Uterus (tissue), 4 donors: ENCODE results near the gene NTNG1. TPM values are rescaled to one million over a fixed set of nuclear protein-coding genes. Genes with fewer than 3 reads are reported as not detected.
"Not testable (repeated sequence)": the region's sequence is repeated elsewhere in the genome, so short reads cannot be mapped to it uniquely, and the experiment has no call there.

ENCODE experiments used
- DNase-seq, 2 donors: peaks; one replicate each; pipeline ENCODE4 v3.0.0-alpha.2; 2019 to 2020
- H3K27ac ChIP-seq, 2 donors: fragments of 200-600 bp; sonication (generic); 1 replicate in 1 of 2; 2 replicates in 1 of 2; pipeline ENCODE4 v1.5.1; 2016 to 2018
- H3K27me3 ChIP-seq, 2 donors: fragments of 200-600 bp; sonication (generic); one replicate each; pipeline ENCODE4 v1.5.1; 2018 to 2019; ENCODE audit warnings: control low read depth in 1 of 2
- H3K36me3 ChIP-seq, 2 donors: fragments of 200-600 bp; sonication (generic); one replicate each; pipeline ENCODE4 v1.5.1; 2019; ENCODE audit warnings: control low read depth in 1 of 2
- H3K4me1 ChIP-seq, 2 donors: fragments of 200-600 bp; sonication (generic); one replicate each; pipeline ENCODE4 v1.5.1; 2018 to 2019; ENCODE audit warnings: control low read depth in 1 of 2
- H3K4me3 ChIP-seq, 2 donors: fragments of 200-600 bp; sonication (generic); 1 replicate in 1 of 2; 2 replicates in 1 of 2; pipeline ENCODE4 v1.5.1; 2018 to 2019; ENCODE audit warnings: mild to moderate bottlenecking in 1 of 2
- H3K9me3 ChIP-seq, 2 donors: fragments of 200-600 bp; sonication (generic); one replicate each; pipeline ENCODE4 v1.5.1; 2019; ENCODE audit warnings: control low read depth in 1 of 2
- POLR2A ChIP-seq, 2 donors: fragments of 450-650 bp; IDR thresholded peaks; one replicate each; pipeline ENCODE4 v1.6.1; 2016; ENCODE audit warnings: antibody characterized with exemption in 2 of 2, mild to moderate bottlenecking in 1 of 2, moderate library complexity in 1 of 2
- intact Hi-C: fragments of 100-400 bp; cut with DNase I; formaldehyde crosslinking; loops from one replicate; pipeline ENCODE4 v1.15.1; 2023; ENCODE audit warnings: low total_unique reads
- total RNA-seq, 4 donors: library from RNA; depleted of rRNA in 3 of 4; stranded (reverse); fragments of >200 nt in 3 of 4; gene quantifications; one replicate each; pipeline versions ENCODE4 v1.1.0 to v1.2.4, GENCODE V29; 2014 to 2023
- TF ChIP-seq, protein P1 (sequence below), 4 experiments: fragments of 200-600 bp in 2 of 4; fragments of 450-650 bp in 2 of 4; sonication (generic) in 2 of 4; IDR thresholded peaks; one replicate each; pipeline ENCODE4 v1.5.1; 2016 to 2019; ENCODE audit warnings: antibody characterized with exemption in 4 of 4, mild to moderate bottlenecking in 2 of 4, moderate library complexity in 1 of 4
- donor health status: DM: yes; HTN: yes; CAD: no.

NTNG1 gene
- total RNA-seq, 4 donors from 2014 or later = 1.2 to 11.9 TPM; not detected in 2

DNA sequence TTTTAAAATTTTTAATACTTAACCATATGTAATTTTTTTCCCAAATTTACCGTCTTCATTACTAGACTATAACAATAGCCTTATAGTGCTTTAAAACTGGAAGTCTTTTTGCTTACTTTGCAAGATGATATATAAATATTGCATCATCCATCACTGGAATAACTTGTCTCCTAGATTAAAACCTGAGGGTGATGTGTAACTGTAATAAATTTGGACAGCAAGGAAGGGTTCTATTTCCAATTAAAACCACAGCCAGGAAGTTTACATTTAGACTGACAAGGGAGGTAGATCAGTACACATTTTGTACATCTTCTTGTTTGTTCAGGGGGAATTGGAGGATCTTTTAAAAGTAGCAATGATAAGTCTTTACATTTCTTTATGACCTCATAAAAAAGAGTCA is 21.9 kb downstream of the NTNG1 start:
- H3K27me3 ChIP-seq = no peaks in the 10 kb centered on the region
- no peak for TF ChIP-seq POLR2A (IDR thresholded peaks at IDR 0.05)
- TF ChIP-seq, protein P1, sequence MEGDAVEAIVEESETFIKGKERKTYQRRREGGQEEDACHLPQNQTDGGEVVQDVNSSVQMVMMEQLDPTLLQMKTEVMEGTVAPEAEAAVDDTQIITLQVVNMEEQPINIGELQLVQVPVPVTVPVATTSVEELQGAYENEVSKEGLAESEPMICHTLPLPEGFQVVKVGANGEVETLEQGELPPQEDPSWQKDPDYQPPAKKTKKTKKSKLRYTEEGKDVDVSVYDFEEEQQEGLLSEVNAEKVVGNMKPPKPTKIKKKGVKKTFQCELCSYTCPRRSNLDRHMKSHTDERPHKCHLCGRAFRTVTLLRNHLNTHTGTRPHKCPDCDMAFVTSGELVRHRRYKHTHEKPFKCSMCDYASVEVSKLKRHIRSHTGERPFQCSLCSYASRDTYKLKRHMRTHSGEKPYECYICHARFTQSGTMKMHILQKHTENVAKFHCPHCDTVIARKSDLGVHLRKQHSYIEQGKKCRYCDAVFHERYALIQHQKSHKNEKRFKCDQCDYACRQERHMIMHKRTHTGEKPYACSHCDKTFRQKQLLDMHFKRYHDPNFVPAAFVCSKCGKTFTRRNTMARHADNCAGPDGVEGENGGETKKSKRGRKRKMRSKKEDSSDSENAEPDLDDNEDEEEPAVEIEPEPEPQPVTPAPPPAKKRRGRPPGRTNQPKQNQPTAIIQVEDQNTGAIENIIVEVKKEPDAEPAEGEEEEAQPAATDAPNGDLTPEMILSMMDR (IDR thresholded peaks at IDR 0.05) = no peak
- DNase-seq = no peak
- H3K4me3 ChIP-seq = no peak overlapping the region
- H3K27ac ChIP-seq = no peak overlapping the region
- intact Hi-C loops = no loop called here
- no peaks in the 10 kb centered on the region for H3K36me3 ChIP-seq
- H3K9me3 ChIP-seq = no peaks in the 10 kb centered on the region
- H3K4me1 ChIP-seq = no peaks in the 10 kb centered on the region

DNA sequence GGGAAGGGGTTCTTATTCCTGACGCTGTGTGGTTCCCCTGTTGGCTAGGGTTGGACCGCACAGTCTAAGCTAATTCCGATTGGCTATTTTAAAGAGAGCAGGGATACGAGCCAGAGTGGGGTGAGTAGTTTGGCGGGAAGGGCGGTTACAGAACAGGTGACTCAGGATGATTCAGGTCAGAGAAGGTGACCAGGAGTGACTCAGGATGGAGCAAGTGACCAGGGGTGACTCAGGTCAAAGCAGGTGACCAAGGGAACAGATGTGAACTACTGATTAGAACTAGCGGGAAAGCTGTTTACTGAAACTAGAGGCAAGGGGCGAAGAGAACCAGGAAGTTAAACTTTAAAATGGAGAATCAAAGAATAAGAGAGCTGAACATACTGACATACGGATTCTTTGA is 24.1 kb downstream of the NTNG1 start:
- intact Hi-C loops, H3K27me3 ChIP-seq, H3K27ac ChIP-seq: not testable (repeated sequence)

DNA sequence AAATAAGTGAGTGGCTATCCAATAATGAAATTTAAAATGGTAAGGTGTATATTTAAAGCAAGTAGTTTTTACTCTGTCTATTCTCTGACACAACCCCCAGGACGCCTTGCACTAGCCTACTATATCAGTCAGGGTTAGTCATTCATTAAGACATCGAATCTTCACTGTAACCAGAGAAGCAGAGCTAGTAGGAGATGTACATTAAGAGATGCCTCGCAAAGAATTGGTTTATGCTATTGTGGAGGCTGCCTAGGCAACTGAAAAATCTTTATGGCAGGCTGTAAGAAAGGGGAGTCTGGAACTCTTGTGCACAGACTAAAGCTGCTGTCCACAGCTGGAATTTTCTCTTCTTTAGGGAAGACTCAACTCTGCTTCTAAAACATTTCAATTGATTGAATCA is 28.8 kb downstream of the NTNG1 start:
- intact Hi-C loops = no loop called here
- H3K9me3 ChIP-seq = no peaks in the 10 kb centered on the region
- no peak overlapping the region for H3K27ac ChIP-seq
- no peaks in the 10 kb centered on the region for H3K4me1 ChIP-seq
- H3K36me3 ChIP-seq = no peaks in the 10 kb centered on the region
- no peak for TF ChIP-seq POLR2A (IDR thresholded peaks at IDR 0.05)
- no peaks in the 10 kb centered on the region for H3K27me3 ChIP-seq
- no peak for DNase-seq
- no peak overlapping the region for H3K4me3 ChIP-seq

More for the DNA sequence above, 24.1 kb downstream of the NTNG1 start:
- not testable (repeated sequence) for H3K4me3 ChIP-seq, H3K36me3 ChIP-seq, H3K9me3 ChIP-seq, H3K4me1 ChIP-seq, DNase-seq

DNA sequence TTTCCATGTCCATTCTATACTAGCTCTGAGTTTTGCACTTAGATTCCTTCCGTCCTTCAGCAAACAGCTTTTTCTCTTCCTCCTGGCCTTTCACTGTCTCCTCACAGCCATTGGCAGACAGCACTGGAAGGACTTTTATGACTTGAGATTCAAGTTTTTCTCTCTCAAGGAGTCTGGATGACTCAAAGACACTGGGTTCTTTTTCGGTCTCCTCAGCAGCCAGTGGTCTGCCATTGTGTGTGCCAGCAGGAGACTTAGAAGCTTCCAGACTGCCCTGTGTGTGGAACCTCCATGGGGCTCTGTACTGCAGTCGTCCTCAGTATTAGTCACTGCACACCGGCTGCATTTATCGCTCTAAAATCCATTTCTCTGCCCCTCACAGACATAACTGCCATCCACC is 30.5 kb downstream of the NTNG1 start:
- H3K27me3 ChIP-seq = no peaks in the 10 kb centered on the region
- intact Hi-C loops = no loop called here
- TF ChIP-seq, protein P1 (IDR thresholded peaks at IDR 0.05) = no peak
- TF ChIP-seq POLR2A (IDR thresholded peaks at IDR 0.05) = no peak
- no peaks in the 10 kb centered on the region for H3K9me3 ChIP-seq
- no peaks in the 10 kb centered on the region for H3K36me3 ChIP-seq
- no peaks in the 10 kb centered on the region for H3K4me1 ChIP-seq
- DNase-seq = no peak
- H3K4me3 ChIP-seq = no peak overlapping the region
- H3K27ac ChIP-seq = no peak overlapping the region

DNA sequence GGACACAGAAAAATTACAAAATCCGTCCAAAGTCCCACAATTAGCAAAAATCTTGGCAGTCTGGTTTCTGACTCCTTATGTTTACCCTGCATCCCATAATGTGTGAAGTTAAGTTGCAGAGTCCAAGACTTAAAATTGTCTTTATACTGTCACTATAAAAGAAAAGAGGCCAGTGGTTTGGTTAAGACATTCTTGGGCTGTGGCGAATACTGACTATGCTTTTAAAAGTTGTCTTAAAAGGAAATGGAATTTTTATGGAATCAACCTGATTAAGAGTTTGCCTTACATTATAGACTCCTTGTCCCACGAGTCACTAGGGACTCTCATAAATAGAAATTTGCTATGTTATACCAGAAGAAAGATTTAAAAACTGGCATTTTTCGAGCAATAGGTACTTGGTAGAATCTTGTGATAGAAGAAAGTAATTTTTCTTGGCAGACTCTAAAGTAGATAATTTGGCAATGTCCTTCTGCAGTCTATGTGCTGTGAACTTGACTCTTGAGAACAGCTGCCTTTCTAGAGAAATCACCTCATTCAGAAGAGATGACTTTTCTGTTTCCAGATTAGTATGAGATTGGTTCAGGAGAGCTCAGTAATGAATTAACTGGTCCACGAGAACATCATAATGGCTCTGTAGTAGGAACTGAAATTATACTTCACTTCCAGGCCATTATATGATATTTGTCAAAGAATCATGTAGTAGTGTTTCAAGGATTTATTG is 31.8 kb downstream of the NTNG1 start:
- TF ChIP-seq, protein P1 (IDR thresholded peaks at IDR 0.05) = no peak
- TF ChIP-seq POLR2A (IDR thresholded peaks at IDR 0.05) = no peak
- Histone ChIP-seq H3K9me3 (no peaks in the 10 kb centered on the region), H3K27ac (no peak overlapping the region), H3K4me3 (no peak overlapping the region), H3K27me3 (no peaks in the 10 kb centered on the region), H3K36me3 (no peaks in the 10 kb centered on the region), H3K4me1 (no peaks in the 10 kb centered on the region)
- DNase-seq = no peak
- intact Hi-C loops = no loop called here

DNA sequence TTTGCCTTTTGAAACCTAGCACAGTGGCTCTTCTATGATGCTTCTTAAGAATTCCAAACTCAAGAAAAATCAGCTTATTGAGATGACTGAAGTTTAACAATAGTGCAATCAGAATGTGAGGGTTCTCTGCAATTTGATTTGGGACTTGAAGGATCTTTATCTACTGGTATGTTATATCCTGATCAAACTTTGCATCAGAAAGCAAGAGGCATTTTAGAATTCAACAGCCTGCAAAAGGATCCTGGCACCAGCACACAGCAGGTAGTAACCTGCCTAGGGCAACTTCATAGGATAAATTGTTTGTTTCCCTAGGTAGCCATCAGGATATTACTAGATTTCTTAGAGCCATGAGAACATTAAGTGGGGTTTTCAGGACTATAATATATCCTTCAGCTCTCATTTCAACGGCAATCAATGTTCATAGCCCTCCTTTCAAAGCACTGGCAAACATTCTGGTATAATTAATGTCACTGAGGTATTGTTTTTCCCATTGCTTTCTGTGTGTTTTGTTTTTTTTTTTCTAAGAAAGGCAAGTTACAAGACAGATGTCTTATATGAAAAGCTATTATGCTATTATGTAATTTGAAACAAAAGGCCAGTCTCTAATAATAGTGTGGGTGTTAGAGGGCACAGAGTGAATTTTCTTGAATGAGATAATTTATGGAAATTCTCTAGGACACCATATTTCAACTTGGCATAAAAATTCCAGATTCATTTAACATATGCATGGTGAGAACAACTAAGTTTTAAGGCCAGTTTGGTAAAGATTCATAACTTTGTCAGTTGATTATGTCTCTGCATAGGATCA is 34.5 kb downstream of the NTNG1 start:
- intact Hi-C loops = no loop called here
- Histone ChIP-seq H3K36me3 (no peaks in the 10 kb centered on the region), H3K27me3 (no peaks in the 10 kb centered on the region), H3K4me3 (no peak overlapping the region), H3K9me3 (no peaks in the 10 kb centered on the region), H3K4me1 (no peaks in the 10 kb centered on the region), H3K27ac (no peak overlapping the region)
- TF ChIP-seq, protein P1 (IDR thresholded peaks at IDR 0.05) = no peak
- TF ChIP-seq POLR2A (IDR thresholded peaks at IDR 0.05) = no peak
- DNase-seq = no peak
